GM15510 (cell line): ENCODE measurements around the gene ELP1.

Experiments
- POLR2A ChIP-seq: IDR thresholded peaks from 3 replicates; pipeline ENCODE4 v1.6.1; 2011; ENCODE audit warnings: borderline replicate concordance; ENCODE audit not compliant: insufficient read length; ENCODE audit errors: extremely low read depth

The ELP1 gene

DNA sequence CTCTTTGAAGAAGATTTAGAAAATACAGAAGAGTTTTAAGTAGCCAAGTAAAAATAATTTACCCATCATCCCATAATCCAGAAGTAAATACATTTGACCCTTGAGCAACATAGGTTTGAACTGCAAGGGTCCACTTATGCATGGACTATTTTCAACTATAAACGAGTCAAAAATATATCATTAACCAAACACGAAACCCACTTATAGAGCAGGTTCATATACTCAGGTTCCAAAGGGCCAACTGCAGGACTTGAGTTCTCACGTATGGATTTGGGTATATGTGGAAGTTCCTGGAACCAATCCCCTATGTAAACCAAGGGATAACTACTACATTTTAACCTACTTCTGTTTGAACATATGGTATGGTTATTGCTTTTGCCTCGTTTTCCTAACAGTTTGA lies 6.1 kb upstream of the ELP1 start:
- TF ChIP-seq POLR2A = no peak

DNA sequence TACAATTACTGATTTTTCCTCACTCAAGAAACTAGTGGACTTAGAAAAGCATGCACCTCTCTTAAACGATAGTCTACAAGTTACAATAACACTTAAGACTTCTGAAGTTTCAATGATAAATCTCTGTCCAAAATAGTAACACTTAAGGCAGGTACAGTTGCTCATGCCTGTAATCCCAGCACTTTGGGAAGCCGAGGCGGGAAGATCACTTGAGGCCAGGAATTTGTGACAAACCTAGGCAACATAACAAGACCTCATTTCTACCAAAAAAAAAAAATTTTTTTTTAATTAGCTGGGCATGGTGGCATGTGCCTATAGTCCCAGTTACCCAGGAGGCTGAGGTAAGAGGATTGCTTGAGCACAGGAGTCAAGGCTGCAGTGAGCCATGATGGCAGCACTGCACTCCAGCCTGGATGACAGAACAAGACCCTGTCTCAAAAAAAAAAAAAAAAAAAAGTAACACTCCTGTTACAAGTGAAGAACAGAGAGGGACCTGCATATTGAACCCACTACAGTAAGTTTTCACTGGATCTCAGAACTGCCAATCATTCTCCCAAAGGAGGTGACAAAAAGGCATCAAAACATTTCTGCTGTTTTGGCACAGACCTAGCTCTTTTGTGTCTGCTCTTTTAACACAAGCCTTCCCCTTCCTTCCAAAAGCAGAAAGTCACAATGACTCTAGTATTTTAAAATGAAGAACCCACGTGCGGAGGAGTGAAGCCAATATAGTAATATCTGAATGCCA lies 3.8 kb upstream of the ELP1 start:
- no peak for TF ChIP-seq POLR2A

DNA sequence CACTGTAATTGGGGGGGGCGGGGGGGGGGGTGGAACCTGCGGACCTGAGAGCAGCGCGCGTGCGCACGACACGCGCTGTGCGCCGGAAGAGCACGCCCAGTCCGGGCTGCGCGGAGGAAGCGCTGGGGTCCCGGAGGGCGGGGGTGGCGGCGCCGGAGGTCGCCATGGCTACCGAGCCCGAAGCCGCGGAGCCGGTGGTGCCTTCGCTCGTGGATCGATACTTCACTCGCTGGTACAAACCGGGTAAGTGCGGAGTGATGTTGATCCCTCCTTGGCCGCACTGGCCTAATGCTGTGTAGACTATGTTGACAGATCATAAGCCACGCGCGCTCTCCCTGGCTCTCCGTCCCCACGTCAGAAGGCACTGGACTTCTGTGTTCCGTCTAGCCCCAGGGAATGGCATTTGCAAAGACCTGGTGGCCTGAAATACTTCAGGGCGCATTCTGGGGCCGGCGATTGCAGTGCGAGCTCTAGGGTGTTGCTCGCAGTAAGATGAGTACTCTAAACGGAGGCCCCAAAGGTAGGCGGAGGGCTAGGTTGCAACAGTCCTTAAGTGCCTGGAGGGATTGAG lies 484 bp upstream of the ELP1 start, which contains the start of gene ABITRAM:
TSS of gene ABITRAM (plus strand) at position 78 of the 571 bp plus-strand sequence. CDS start at position 165, 87 bp downstream.
- no peak for TF ChIP-seq POLR2A

DNA sequence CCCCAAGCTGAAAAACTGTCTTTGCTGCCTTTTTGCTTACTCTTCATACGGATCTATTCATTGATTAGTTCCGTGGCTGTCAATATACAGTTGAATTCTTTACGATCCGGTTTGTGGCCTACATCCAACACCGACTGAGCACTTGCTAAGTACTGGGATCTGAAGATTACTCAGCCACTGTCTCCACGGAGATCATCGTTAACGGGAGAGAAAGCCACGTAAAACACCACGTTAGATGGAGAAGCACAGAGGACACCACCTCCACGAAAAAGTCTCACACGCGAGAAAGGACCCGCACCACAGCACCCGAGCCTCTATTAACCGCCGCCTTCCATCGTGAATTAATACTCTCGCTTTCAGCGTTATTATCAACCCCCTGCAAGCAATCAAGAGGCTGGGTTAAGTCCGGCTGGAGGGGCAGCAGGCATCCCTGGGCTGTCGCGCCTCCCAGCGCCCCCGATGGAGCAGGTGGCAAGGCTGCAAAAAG lies 650 bp downstream of the ELP1 start:
- no peak for TF ChIP-seq POLR2A

DNA sequence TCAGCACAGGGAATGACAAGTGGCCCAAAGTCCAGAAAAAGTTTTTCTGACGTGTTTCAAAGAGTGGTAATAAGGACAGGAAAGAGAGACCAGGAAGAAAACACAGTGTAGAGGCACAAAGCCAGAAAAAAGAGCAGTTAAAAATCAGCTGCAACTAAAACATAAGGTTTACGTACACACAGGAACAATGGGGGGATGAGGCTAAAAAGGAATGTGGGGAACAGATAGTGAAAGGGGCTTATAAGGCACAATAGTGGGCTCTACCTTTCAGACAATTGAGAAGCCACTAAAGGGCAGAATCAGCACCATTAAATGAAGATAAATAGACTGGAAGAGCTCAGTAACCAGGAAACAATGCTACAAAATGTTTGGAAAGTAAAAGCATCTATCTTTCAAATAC lies 5.5 kb downstream of the ELP1 start:
- TF ChIP-seq POLR2A = no peak

DNA sequence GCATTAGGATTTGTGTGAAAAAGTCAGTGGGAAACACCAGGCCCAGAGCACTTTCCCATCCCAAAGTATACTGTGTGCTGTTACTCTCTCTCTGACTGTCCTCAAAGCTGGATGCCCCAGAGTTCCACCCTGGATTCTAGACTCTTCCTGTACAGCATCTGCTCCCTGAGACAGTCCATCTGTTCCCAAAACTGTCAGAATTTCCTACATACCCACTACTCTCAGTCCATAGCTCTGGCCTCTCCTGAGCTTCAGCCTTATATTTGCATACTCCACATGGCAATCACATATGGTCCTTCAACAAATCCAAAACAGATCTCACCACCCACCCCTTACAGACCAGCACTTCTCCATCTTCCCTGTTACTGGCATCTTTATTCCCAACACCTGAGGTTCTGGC lies 9.5 kb downstream of the ELP1 start:
- no peak for TF ChIP-seq POLR2A

DNA sequence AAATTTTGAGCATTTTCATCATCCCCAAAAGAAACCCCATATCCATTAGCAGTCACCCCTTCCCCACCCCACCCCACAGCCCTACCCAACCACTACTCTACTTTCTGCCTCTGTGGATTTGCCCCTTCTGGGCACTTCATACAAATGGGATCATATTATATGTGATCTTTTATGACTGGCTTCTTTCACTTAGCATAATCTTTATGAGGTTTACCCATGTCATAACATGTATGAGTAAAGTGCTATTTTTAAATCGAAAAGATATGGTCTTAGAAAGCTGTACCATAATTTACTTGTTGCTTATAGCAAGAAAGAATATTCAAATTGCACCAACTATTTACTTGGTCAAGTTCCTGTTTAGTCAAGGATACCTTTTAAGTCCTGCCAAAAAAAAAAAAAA lies 12.7 kb downstream of the ELP1 start:
- TF ChIP-seq POLR2A = no peak

DNA sequence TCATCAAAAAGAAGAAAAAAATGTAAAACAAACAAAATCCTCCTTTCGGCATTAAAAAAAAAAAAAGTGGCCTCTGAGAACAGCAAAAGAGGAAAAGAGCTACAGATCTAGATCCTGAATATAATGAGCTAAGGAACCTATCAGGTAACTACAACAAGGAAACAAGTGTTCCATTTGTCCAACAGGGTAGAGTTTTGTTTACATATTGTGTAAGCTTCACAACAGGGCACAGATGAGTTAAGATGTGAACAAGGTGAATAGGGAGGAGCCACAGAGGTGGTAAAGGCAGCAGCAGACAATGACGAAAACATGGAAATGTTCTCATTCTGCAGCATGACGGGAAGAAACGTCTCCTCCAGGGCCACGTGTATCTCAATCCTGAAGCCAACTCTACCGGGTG lies 14.4 kb downstream of the ELP1 start:
- TF ChIP-seq POLR2A = no peak

DNA sequence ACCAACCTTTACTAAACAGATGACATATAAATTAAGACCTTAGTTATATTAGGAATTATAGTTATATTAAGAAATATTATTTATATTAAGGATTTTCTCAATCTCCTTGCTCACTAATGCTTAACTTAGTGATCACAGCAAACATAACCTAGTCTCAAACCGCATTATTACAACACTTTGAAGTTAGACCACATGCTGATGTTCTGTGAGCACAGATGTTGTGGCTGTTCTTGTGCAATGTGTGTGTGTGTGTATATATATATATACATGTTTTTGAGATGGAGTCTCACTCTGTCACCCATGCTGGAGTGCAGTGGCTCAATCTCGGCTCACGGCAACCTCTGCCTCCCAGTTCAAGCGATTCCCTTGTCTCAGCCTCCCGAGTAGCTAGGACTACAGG lies 20.5 kb downstream of the ELP1 start:
- TF ChIP-seq POLR2A = no peak

DNA sequence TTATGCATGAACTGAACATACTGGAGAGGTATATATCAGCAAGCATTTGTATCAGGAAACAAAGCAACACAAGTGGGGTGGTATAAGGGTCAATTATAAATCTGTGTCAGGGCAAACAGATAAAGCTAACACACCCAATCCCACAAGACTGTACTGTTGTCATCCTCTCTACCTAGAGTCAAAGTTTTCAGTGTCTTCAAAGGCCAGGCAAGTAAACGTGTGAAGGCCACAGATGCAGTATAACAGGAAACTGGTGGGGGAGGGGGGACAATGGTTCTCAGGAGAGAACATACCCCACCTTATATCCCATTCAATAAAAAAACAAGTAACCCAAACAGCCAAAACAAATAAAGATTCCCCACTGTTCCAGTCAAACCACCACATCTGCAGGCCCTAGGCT lies 22.1 kb downstream of the ELP1 start:
- TF ChIP-seq POLR2A = no peak

DNA sequence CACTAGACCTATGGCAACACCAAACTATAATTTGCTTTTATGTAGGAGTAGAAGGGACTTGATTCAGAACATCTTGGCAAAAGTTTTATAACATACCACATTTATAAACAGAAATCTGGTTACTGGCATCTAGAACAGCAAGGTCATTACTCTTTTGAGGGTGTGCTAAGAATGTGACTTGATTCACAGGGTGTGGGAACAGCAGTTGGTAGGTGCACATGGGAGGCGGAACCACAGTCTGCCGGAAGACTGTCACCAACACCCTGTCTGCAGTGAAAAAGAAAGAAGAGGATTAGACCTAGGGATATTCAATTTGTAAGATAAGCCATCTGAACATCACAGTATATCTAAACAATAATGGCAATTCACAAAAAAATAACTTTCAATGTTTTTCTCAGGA lies 23.0 kb downstream of the ELP1 start:
- no peak for TF ChIP-seq POLR2A

DNA sequence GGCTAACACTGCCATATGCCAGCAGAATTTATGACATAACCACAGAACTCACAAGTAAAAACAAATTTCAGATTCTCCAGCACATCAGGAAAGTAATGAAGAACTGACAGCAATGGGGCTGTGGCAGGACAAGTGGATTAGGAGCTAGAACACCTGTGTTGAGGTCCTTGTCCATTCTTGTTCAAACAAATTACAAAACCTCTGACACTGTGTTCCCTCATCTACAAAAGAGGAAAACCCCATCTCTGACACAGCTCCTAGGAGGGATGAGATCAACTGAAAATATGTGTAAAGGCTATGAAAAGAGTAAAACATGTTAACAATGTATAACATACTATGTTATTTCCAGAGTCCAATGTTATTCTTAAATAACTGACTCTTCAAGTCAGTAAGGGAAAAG lies 23.5 kb downstream of the ELP1 start:
- no peak for TF ChIP-seq POLR2A

DNA sequence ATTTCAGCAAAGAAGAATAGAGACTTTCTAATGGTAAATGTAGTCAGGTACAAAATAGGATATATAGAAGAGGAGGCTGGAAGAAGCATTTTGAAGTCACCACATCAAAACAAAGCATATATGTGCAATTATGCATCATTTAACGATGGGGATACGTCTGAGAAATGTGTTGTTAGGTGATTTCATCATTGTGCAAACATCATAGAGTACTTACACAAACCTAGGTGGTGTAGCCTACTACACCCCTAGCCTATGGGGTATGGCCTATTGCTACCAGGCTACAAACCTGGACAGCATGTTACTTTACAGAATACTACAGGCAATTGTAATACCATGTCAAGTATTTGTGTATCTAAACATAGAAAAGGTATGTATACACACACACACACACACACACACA lies 28.4 kb downstream of the ELP1 start:
- TF ChIP-seq POLR2A = no peak

DNA sequence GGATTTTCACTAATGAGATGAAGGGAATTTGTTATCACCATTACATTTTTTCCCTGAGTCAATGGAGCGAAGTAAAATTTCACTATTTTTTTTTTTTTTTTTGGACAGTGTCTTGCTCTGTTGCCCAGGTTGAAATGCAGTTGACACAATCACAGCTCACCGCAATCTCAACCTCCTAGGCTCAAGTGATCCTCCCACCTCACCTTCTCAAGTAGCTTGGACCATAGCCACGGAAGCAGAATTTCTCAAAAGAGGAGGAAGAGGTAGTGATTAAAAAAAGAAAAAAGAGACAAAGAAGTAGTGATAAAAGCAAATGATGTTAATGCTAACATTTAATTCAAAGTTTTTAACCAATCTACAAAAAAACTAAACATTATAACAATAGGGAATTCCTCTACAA lies 29.8 kb downstream of the ELP1 start:
- no peak for TF ChIP-seq POLR2A

DNA sequence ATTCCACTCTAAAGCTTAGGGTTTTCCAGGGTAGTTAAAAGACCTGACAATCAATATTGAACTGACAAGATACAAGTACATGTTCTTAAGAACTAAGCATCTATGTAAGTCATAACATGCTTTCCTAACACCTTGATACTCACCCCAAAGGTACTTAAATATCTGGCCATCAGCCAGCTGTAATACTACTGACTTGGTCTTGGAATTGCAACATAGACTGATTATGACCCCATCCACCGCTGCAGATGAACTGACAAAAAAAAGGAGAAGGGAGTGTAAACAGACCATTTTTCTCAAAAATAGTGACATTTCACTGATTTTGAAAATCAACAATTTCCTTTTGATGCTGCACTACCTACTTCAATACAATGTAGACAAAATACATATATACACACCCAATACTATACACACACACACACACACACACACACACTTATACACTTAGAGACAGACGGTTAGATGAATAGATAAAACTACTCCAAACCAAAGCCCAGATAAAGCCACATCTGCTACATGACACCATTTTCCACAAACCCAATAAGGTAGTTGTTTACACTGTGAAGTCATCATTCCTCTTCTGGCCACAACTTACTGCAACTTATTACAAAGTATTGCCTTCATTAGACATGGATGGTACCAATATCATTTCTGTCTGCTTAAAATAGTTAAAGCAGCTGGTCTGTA lies 30.4 kb downstream of the ELP1 start:
- TF ChIP-seq POLR2A = no peak

DNA sequence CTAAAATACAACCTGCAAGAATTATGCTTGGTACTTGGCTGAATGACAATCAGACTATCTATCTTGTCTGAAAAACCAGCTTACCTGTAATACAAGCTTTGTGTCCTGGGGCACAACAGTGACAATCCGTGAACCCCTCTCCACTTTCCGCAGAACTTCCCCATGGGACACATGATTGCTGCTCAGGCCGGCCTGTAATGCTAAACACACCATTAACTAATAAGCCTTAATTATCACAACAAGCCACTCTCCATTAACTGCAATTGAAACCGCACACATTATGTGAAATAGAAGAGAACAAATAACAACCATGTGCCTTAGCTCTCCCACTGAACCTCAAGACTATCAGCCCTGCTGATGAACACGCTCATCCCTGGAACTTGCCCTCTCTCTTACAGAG lies 33.7 kb downstream of the ELP1 start:
- TF ChIP-seq POLR2A = no peak
